Pancreas (tissue), 10 donors: ENCODE data around the gene MTG2. TPM values are rescaled to one million over a fixed set of nuclear protein-coding genes. Genes with fewer than 3 reads are reported as not detected.

Source experiments
- ATAC-seq, 4 donors: fragments of 200-7000 bp; cut with Tn5 transposase; one replicate each; pipeline versions ENCODE4 v1.8.0 to v1.9.1; 2020; ENCODE audit warnings: mild to moderate bottlenecking in 4 of 4, moderate library complexity in 4 of 4
- DNase-seq, 6 donors: peaks; one replicate each; pipeline ENCODE4 v3.0.0-alpha.2; 2020
- FAIRE-seq: peaks from 2 replicates; lab custom pipeline; 2012; peaks lifted over from hg19 to GRCh38; lab: Jason Lieb, UNC
- H3K27ac ChIP-seq, 4 donors: fragments of 200-600 bp; sonication (generic); 1 replicate in 3 of 4; 2 replicates in 1 of 4; pipeline versions ENCODE4 v1.5.0 to v1.8.0; 2020
- H3K27me3 ChIP-seq, 4 donors: fragments of 200-600 bp; one replicate each; pipeline ENCODE4 v1.8.0; 2021
- H3K36me3 ChIP-seq, 3 donors: fragments of 200-600 bp; sonication (generic) in 1 of 3; one replicate each; pipeline versions ENCODE4 v1.5.0 to v1.8.0; 2020 to 2021
- H3K4me1 ChIP-seq, 3 donors: fragments of 200-600 bp; one replicate each; pipeline ENCODE4 v1.8.0; 2021
- H3K4me3 ChIP-seq, 4 donors: fragments of 200-600 bp; sonication (generic) in 2 of 4; one replicate each; pipeline versions ENCODE4 v1.5.0 to v1.8.0; 2020 to 2021
- H3K9me3 ChIP-seq, 4 donors: fragments of 200-600 bp; one replicate each; pipeline ENCODE4 v1.8.0; 2021
- WGBS, 2 donors: extraction: QIAGEN DNeasy Blood & Tissue Kit; methylation state at CpG; one replicate each; pipeline ENCODE4 v1.1.7; 2013; 5-methylcytosine and 5-hydroxymethylcytosine counted together
- intact Hi-C, 3 donors: fragments of 100-400 bp; cut with DNase I; formaldehyde crosslinking; loops; one replicate each; pipeline versions ENCODE4 v1.11.1 to v1.14.2; 2022
- polyA plus RNA-seq, 2 donors: library from polyadenylated mRNA; stranded (reverse); fragments of 200-250 nt; gene quantifications; one replicate each; pipeline ENCODE4 v1.2.3, GENCODE V29; 2013
- total RNA-seq, 6 donors: library from RNA; stranded (reverse); fragmentation: NEBNext Ultra II Directional in 4 of 6; extraction: Animal tissue kit (Norgen Biotek cat#: 25700) in 4 of 6; gene quantifications; one replicate each; pipeline versions ENCODE4 v1.2.1 to v1.2.4, GENCODE V29; 2021 to 2023
- TF ChIP-seq, protein P1 (sequence below), 4 donors: fragments of 200-600 bp; sonication (generic) in 3 of 4; IDR thresholded peaks; one replicate each; pipeline versions ENCODE4 v1.5.0 to v1.8.0; 2021; ENCODE audit warnings: antibody characterized with exemption in 4 of 4
- donor health status: healthy with polysubstance abuse.
- donor health status: DM: no; HTN: no; CAD: no; lungs with moderate emphysema.
- donor health status: DM: no; HTN: no; CAD: no.
- donor health status: control.
- donor health status: control.
- donor health status: Bipolar disorder and iron deficiency.
- donor health status: DM: yes; HTN: yes; CAD: no.
- donor health status: DM: no; HTN: no; CAD: no.
- donor health status: DM: no; HTN: no; CAD: no.
- donor health status: DM: yes; HTN: yes; CAD: no.

MTG2 gene
- total and polyA plus RNA-seq, 8 donors = 9.7 to 55.3 (median 14.2) TPM

DNA sequence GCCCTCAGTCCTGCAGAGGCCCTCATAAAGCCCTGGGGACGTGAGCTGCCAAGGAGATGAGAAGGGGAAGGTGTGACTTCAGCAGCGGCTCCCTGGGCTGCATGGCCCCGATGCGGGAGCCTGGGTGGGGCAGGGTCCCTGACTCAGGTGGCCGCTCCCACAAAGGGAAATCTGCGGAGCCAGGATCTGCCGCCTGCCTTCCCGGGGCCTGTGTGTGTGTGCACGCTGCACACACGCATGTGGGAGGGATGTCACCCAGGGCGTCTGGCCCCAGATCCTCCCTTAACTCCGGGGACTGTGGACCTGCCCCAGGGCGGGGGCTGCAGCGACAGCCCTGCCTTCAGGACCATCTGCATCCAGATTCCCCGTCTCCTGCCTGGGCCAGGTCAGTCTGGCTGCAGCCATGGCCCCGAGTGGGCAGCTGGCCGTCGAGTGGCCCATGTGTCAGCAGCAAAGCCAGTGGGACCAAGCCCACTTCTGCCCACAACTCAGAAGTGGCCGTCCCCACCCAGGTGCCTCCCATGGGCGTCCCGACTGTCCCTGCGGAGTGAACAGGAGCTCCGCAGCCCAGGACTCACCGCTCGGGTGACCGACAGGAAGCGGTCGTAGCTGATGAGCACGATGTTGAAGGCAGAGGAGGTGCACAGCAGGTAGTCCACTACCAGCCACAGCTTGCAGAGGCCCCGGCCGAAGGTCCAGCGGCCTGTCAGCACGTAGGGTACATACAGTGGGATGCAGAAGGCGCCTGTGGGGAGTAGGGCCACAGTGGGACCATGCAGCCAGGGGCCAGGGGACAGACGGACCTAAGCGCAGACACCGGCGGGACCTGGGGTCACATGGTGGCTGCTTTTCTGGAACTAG lies 35.3 kb downstream of the MTG2 start:
- Histone ChIP-seq H3K36me3 (no peaks in the 10 kb centered on the region), H3K4me3 (no peak overlapping the region), H3K9me3 (no peaks in the 10 kb centered on the region), H3K27me3 (peaks cover 0 to 8% (median 0%) of the 10 kb centered on the region in 4 donors), H3K4me1 (peaks cover 6 to 7% (median 6%) of the 10 kb centered on the region in 3 donors), H3K27ac (no peak overlapping the region)
- no peak for FAIRE-seq
- 49 to 63% methylated on average over 38 of the region's 38 CpGs for WGBS, 2 donors
- TF ChIP-seq, protein P1, sequence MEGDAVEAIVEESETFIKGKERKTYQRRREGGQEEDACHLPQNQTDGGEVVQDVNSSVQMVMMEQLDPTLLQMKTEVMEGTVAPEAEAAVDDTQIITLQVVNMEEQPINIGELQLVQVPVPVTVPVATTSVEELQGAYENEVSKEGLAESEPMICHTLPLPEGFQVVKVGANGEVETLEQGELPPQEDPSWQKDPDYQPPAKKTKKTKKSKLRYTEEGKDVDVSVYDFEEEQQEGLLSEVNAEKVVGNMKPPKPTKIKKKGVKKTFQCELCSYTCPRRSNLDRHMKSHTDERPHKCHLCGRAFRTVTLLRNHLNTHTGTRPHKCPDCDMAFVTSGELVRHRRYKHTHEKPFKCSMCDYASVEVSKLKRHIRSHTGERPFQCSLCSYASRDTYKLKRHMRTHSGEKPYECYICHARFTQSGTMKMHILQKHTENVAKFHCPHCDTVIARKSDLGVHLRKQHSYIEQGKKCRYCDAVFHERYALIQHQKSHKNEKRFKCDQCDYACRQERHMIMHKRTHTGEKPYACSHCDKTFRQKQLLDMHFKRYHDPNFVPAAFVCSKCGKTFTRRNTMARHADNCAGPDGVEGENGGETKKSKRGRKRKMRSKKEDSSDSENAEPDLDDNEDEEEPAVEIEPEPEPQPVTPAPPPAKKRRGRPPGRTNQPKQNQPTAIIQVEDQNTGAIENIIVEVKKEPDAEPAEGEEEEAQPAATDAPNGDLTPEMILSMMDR (IDR thresholded peaks at IDR 0.05) = no peak
- no peak for ATAC-seq
- peak in 2 of 6 donors; percentile 21 to 70 for DNase-seq
- intact Hi-C loops = no loop called here

DNA sequence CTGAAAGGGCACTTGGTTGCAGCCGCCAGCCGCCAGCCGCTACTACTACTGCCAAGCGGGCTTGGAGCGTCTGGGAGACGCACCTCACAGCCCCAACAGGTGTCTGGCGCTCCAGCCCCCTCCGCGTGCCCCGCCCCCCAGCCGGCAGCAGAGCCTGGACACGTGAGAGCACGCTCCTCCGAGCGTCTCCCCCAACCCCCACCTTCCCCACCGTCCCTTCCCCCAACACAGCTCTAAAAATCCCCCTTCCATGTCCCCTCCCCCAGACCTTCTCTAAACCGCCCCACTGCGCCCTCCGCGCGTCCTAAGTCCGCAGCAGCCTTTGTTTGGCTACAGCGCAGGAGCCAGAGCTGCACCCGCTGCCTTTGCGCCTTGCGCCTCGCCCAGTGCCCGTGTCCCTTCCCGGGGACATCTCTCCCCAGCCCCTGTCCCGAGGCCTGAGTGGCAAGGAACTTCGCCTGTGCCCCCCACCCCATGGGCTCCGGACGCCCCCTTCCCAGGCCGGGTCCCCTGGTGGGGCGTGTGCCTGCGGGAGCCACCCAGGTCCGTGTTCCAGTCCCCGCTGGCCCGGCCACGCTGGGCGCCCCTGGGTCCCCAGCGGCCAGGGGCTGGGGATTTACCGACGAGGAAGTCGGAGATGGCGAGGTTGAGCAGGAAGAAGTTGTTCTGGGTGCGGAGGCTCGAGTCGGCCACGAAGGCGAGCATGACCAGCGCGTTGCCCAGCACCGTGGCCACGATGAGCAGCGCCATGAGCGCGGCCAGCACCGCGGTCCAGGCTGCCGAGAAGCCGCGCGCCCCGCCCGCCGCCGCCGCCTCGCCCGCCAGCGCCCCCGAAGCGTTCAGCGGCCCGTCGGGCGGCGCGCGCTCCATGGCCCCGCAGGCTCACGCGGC lies 36.5 kb downstream of the MTG2 start:
- peaks cover 6 to 7% (median 6%) of the 10 kb centered on the region in 3 donors for H3K4me1 ChIP-seq
- peak overlapping the region in 3 of 4 donors; percentile 23 to 33 (median 32) for H3K4me3 ChIP-seq
- no peaks in the 10 kb centered on the region for H3K9me3 ChIP-seq
- H3K27ac ChIP-seq = no peak overlapping the region
- intact Hi-C loops = no loop called here
- DNase-seq (peak in 2 of 6 donors; percentile 21 to 81), ATAC-seq (peak in 3 of 4 donors; percentile 14 to 23 (median 16)), FAIRE-seq (no peak)
- H3K27me3 ChIP-seq = peaks cover 0 to 8% (median 0%) of the 10 kb centered on the region in 4 donors
- no peaks in the 10 kb centered on the region for H3K36me3 ChIP-seq
- WGBS, 2 donors = 2% methylated on average over 63 to 84 of the region's 84 CpGs
- TF ChIP-seq, protein P1 (IDR thresholded peaks at IDR 0.05) = no peak

DNA sequence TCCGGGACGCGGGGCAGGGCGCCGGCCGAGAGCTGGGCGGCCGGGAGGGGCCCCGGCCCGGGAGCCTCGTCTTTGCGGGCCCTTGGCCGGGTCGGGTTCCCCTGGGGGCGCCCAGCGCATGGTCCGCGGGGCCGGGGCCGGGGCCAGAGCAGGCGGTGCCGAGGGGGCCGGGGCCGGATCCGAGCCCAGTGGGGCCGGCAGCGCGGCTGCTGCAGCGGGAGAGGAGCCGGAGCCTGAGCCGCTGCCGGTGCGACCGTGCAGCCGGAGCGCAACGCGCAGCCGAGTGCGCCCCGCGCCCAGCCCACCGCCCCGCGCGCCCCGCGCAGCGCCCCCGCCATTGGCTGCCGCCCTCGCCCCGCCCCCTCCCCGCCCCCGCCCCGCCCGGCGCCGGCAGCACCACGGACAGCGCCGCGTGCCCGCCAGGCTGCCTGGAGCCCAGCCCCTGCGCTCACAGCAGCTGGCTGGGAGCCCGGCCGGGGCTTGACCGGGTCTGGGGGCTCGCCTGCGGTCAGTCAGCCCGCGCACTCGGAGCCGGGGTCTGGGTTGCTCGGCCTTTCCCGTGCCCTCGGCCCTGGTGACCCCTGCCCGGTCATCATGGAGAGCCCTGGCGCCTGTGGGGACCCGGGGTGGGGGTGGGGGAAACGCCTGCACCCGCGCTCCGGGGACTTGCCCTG lies 37.3 kb downstream of the MTG2 start, which contains the start of gene HRH3:
Gene HRH3 (minus strand): TSS at position 287 of the 674 bp plus-strand sequence. CDS start 308 bp downstream, outside the sequence.
- H3K36me3 ChIP-seq = no peaks in the 10 kb centered on the region
- H3K4me1 ChIP-seq = peaks cover 6 to 7% (median 6%) of the 10 kb centered on the region in 3 donors
- ATAC-seq (peak; percentile 78 to 92 (median 87)), DNase-seq (peak in 4 of 6 donors; percentile 69 to 91 (median 80)), FAIRE-seq (no peak)
- no peak within 1 kb of the TSS for H3K27ac ChIP-seq
- peaks cover 0 to 8% (median 0%) of the 10 kb centered on the region in 4 donors for H3K27me3 ChIP-seq
- H3K9me3 ChIP-seq = no peaks in the 10 kb centered on the region
- peak within 1 kb of the TSS; percentile 15 to 33 (median 28) for H3K4me3 ChIP-seq
- intact Hi-C loops = no loop called here
- WGBS, 2 donors = 1 to 2% methylated on average over 32 to 84 of the region's 84 CpGs
- TF ChIP-seq, protein P1 (IDR thresholded peaks at IDR 0.05) = no peak

DNA sequence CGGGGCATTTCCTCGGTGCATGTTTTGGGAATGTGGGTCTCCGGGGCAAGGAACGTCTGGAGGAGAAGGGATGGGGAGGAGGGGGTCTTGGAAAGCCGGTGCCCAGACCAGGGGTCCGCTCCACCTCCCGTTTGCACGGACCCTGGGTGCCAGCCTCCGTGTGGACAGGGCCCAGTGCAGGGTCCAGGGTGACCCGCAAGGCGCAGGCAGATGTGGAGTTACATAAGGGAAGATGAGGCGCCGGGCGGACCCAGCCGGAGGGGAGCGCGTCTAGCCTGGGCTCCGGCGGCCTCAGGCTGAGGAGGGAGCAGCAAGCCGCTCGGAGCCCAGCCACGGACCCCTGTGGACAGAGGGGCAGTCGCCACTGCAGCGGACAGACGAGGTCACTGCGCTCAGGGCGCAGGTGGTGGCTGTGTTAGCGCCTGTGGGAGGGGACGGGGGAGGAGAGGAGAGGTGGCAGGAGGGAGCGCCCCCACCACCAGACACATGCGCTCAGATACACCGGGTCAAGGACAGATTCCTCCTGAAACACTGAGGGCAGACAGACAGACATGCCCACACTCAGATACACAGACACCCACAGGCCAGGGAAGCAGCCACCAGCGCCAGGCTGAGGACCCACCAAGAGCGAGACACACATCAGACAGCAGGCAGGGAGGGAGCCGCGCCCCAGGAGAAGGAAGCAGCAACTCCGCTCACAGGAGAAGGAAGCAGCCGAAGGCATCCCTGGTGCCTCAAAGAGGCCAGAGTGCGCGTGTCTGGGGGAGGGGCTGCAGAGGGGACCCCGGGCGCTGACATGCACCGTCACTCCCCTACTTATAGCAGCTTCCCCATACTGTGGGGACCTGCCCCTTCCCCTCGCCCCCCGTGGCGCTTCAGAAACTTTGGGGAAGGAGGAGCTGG lies 38.1 kb downstream of the MTG2 start:
- intact Hi-C loops = no loop called here

More for the DNA sequence above, 38.1 kb downstream of the MTG2 start:
- 7 to 8% methylated on average over 42 to 46 of the region's 46 CpGs for WGBS, 2 donors
- Histone ChIP-seq H3K27ac (no peak overlapping the region), H3K9me3 (no peaks in the 10 kb centered on the region), H3K36me3 (no peaks in the 10 kb centered on the region), H3K27me3 (peaks cover 0 to 8% (median 0%) of the 10 kb centered on the region in 4 donors), H3K4me1 (peaks cover 6 to 7% (median 6%) of the 10 kb centered on the region in 3 donors), H3K4me3 (peak overlapping the region in 2 of 4 donors; percentile 30 to 32)
- peak in 1 of 6 donors; percentile 74 for DNase-seq
- TF ChIP-seq, protein P1 (IDR thresholded peaks at IDR 0.05) = no peak
- ATAC-seq = peak; percentile 5 to 26 (median 14)
- FAIRE-seq = no peak
